Measurements from ENCODE around the gene TECPR1. TPM values are rescaled to one million over a fixed set of nuclear protein-coding genes. Genes with fewer than 3 reads are reported as not detected.

Gene TECPR1
- total RNA-seq, 1 donor from 2014 or later: 23.9 TPM

DNA sequence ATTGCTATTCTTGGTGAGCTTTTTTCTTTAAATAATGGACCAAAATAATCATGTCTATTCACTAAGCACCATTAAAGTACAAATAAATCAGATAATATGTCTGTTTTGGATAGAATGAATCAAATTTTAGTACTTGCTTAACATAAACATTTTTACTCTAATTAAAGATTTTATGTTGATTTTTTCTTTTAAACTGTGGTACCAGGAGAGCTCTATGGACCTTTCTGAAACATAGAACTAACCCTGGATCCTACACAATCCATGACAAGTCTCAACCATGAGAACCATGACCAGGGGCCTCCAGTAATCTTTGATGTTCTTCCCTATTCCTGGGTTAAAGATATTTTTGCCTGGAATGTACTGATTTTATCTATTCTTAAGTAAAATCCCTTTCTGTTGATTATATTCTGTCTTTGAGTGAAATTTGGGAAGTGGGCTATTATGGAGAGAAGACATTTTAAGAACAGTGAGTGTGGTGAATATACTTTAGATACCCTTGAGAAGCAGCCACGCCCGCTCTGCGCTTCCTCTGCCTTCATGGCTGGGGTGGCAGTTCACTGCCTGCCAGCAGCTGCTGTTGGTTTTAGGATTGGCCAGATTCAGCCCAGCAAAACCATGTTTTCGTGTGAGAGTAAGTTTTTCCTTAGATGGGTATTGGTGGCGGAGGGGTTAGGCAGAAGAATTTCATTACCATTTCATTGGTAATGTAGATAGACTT, 83.0 kb downstream of the TECPR1 start:
- H3K27me3 Mint-ChIP-seq (ENCODE audit: low read depth, unreplicated experiment): no peaks in the 10 kb centered on the region
- no peak overlapping the region for H3K4me3 Mint-ChIP-seq (ENCODE audit: unreplicated experiment)
- Histone ChIP-seq H3K4me1 (ENCODE audit: insufficient read depth, low read length) (peaks cover 8% of the 10 kb centered on the region), H3K9ac (ENCODE audit: low read length) (no peak overlapping the region), H3K4me3 (ENCODE audit: insufficient read depth, low read depth, low read length) (no peak overlapping the region), H3K9me3 (ENCODE audit: insufficient read depth, low read depth, low read length) (no peaks in the 10 kb centered on the region), H3K27me3 (ENCODE audit: insufficient read depth, low read length) (no peaks in the 10 kb centered on the region), H2AFZ (ENCODE audit: low read depth, low read length) (no peak overlapping the region), H3K27ac (ENCODE audit: low read depth, low read length) (no peak overlapping the region), H3K36me3 (ENCODE audit: insufficient read depth, low read length) (no peaks in the 10 kb centered on the region), H3K4me2 (ENCODE audit: low read length) (no peak overlapping the region), H4K20me1 (ENCODE audit: insufficient read depth, low read length) (peaks cover 8% of the 10 kb centered on the region), H3K79me2 (ENCODE audit: insufficient read depth, low read length) (no peaks in the 10 kb centered on the region)
- peaks cover 2% of the 10 kb centered on the region for H3K4me1 Mint-ChIP-seq (ENCODE audit: low read depth, unreplicated experiment)
- no peak overlapping the region for H3K27ac Mint-ChIP-seq (ENCODE audit: unreplicated experiment)
- no peak for DNase-seq (ENCODE audit: low read depth)
- peaks cover 2% of the 10 kb centered on the region for H3K36me3 Mint-ChIP-seq (ENCODE audit: low read depth, unreplicated experiment)
- H3K9me3 Mint-ChIP-seq (ENCODE audit: unreplicated experiment): no peaks in the 10 kb centered on the region
- no peak for FAIRE-seq
- TF ChIP-seq, protein P1, sequence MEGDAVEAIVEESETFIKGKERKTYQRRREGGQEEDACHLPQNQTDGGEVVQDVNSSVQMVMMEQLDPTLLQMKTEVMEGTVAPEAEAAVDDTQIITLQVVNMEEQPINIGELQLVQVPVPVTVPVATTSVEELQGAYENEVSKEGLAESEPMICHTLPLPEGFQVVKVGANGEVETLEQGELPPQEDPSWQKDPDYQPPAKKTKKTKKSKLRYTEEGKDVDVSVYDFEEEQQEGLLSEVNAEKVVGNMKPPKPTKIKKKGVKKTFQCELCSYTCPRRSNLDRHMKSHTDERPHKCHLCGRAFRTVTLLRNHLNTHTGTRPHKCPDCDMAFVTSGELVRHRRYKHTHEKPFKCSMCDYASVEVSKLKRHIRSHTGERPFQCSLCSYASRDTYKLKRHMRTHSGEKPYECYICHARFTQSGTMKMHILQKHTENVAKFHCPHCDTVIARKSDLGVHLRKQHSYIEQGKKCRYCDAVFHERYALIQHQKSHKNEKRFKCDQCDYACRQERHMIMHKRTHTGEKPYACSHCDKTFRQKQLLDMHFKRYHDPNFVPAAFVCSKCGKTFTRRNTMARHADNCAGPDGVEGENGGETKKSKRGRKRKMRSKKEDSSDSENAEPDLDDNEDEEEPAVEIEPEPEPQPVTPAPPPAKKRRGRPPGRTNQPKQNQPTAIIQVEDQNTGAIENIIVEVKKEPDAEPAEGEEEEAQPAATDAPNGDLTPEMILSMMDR (IDR thresholded peaks at IDR 0.05; ENCODE audit: insufficient read depth, low read depth, low read length): no peak
- TF ChIP-seq EZH2 (IDR thresholded peaks at IDR 0.05; ENCODE audit: insufficient read depth, low read length): no peak

GRCh38 chr7:98168181-98168903, 83.7 kb downstream of the TECPR1 start:
- Mint-ChIP-seq H3K4me1 (ENCODE audit: low read depth, unreplicated experiment) (peaks cover 3% of the 10 kb centered on the region), H3K27me3 (ENCODE audit: low read depth, unreplicated experiment) (no peaks in the 10 kb centered on the region), H3K9me3 (ENCODE audit: unreplicated experiment) (no peaks in the 10 kb centered on the region), H3K36me3 (ENCODE audit: low read depth, unreplicated experiment) (peaks cover 2% of the 10 kb centered on the region), H3K4me3 (ENCODE audit: unreplicated experiment) (no peak overlapping the region), H3K27ac (ENCODE audit: unreplicated experiment) (peak overlapping the region; percentile 6)
- no peaks in the 10 kb centered on the region for H3K36me3 ChIP-seq (ENCODE audit: insufficient read depth, low read length)
- no peaks in the 10 kb centered on the region for H3K9me3 ChIP-seq (ENCODE audit: insufficient read depth, low read depth, low read length)
- no peak overlapping the region for H3K27ac ChIP-seq (ENCODE audit: low read depth, low read length)
- TF ChIP-seq, protein P1 (IDR thresholded peaks at IDR 0.05; ENCODE audit: insufficient read depth, low read depth, low read length): peak; percentile 80
- no peak for TF ChIP-seq EZH2 (IDR thresholded peaks at IDR 0.05; ENCODE audit: insufficient read depth, low read length)
- DNase-seq (ENCODE audit: low read depth): peak; percentile 51
- peaks cover 12% of the 10 kb centered on the region for H3K4me1 ChIP-seq (ENCODE audit: insufficient read depth, low read length)
- H4K20me1 ChIP-seq (ENCODE audit: insufficient read depth, low read length): peaks cover 8% of the 10 kb centered on the region
- H3K27me3 ChIP-seq (ENCODE audit: insufficient read depth, low read length): no peaks in the 10 kb centered on the region
- no peak for FAIRE-seq
- H2AFZ ChIP-seq (ENCODE audit: low read depth, low read length): no peak overlapping the region
- H3K79me2 ChIP-seq (ENCODE audit: insufficient read depth, low read length): no peaks in the 10 kb centered on the region
- no peak overlapping the region for H3K9ac ChIP-seq (ENCODE audit: low read length)
- H3K4me3 ChIP-seq (ENCODE audit: insufficient read depth, low read depth, low read length): no peak overlapping the region
- no peak overlapping the region for H3K4me2 ChIP-seq (ENCODE audit: low read length)

All from astrocyte (in vitro differentiated cells and primary cell).